DOHH2 (cell line): ENCODE measurements around the gene USP20.

Experiments used
- EZH2phosphoT487 ChIP-seq: fragments of 200-600 bp; sonication (generic); IDR thresholded peaks from 2 replicates; pipeline ENCODE4 v1.6.1; 2017; ENCODE audit warnings: borderline replicate concordance, mild to moderate bottlenecking, antibody characterized with exemption, low read length, moderate library complexity, mixed read lengths
- TF ChIP-seq, protein P1 (sequence below): fragments of 200-600 bp; sonication (generic); IDR thresholded peaks from one replicate; pipeline ENCODE4 v1.5.1; 2014; ENCODE audit warnings: antibody characterized with exemption, mild to moderate bottlenecking, low read depth, low read length; ENCODE audit not compliant: poor library complexity, severe bottlenecking

GRCh38 chr9:129900263-129901027 is 65.2 kb downstream of the USP20 start:
- TF ChIP-seq, protein P1, sequence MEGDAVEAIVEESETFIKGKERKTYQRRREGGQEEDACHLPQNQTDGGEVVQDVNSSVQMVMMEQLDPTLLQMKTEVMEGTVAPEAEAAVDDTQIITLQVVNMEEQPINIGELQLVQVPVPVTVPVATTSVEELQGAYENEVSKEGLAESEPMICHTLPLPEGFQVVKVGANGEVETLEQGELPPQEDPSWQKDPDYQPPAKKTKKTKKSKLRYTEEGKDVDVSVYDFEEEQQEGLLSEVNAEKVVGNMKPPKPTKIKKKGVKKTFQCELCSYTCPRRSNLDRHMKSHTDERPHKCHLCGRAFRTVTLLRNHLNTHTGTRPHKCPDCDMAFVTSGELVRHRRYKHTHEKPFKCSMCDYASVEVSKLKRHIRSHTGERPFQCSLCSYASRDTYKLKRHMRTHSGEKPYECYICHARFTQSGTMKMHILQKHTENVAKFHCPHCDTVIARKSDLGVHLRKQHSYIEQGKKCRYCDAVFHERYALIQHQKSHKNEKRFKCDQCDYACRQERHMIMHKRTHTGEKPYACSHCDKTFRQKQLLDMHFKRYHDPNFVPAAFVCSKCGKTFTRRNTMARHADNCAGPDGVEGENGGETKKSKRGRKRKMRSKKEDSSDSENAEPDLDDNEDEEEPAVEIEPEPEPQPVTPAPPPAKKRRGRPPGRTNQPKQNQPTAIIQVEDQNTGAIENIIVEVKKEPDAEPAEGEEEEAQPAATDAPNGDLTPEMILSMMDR: no peak
- TF ChIP-seq EZH2phosphoT487: no peak
